CD4-positive, alpha-beta T cell treated with Interleukin-15 for 4 hours (primary cell): ENCODE measurements around the gene C9.
"Not testable (repeated sequence)": the region's sequence is repeated elsewhere in the genome, so short reads cannot be mapped to it uniquely, and the experiment has no call there.

Source experiments
- DNase-seq: peaks from one replicate; pipeline ENCODE4 v3.0.0-alpha.2; 2020; ENCODE audit warnings: low spot score

C9 gene

DNA sequence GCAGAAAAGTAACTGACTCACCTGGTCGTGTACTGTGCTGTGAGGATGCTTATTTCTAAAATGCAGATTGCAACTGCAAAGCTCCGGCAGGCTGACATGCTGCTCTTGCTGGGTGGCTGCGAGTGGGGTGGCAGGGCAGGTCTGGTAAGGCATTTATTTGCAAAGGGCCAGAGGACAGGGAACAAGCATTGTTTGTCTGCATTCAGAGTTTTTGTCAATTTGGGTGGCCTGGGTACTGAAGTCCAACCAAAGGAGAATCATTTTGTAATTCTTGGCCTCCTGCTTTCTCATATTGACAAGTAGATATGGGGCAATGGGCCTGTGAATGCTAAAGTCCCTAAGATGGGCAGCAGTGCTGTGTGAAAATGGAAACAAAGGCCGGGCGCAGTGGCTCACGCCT is at the start of gene C9:
Gene C9, minus strand, starts transcription at position 129 of the 400 bp plus-strand sequence. Its CDS starts 31 bp downstream, at position 98.
- DNase-seq = no peak

DNA sequence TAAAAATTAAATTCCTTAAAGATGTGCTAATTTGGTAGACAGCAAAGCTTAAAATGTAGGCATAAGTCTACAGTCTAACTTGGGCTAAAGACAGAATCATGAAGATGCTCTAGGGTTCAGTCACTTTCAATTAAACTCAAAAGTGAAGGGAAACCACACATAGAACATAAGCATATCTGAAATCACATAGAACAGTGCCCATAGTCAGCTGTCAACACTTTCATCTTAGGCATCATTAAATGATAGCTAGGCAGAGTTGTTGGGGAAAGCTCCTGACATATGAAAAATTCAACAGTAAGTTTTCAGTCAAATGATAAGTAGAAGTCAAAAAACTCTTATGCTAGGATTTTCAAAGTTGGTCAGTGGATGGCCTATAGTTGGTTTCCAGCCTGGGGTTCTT is 49.5 kb upstream of the C9 start:
- DNase-seq = no peak

DNA sequence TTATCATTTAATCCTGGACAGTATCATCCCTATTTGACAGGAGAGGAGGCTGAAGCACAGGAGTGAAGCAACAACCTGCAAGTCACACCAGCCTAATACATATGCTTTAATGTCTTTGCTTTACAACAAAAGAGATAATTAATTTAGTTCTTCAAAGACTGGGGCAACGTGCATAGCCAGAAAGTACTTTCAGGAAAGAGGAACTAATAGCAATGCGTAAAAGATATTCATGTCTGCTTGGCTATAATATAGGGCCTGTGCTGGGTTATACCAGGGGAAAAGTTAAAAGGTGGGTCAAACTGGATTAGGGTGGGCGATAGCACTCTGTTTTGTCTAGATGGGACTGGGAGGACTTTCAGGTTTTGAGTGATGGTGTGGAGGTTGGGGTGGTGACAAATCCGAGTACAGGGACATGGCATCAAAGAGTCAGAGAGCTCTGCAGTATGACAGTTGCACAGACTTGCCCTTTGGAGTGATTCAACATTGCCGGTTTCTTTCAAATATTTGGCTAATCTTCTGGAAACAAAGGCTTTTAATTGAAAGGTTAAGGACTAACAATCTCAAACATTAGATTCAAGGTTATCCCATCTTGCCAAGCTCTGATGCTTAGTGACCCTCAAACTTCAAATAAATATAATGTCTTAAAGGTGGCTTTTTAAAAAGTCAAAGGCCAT is 48.6 kb upstream of the C9 start:
- no peak for DNase-seq

DNA sequence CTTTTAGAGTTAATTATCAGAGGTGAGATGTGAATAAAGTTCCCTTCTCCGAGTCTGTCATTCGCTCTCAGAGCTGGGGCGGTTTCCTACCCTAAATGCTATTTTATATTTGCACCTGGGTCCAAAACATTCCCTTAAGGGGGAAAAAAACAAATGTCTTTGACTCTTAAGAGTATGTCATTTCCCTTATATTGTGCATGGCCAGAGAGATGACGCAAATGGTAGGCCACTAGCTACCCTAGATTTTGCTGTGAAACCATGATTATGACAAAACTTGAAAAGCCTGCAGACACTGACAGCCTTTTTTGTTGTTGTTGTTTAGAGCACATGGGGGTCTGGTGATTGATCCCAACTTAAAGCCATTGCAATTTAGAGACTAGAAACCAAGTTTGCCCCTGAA is 47.7 kb upstream of the C9 start:
- DNase-seq = no peak

DNA sequence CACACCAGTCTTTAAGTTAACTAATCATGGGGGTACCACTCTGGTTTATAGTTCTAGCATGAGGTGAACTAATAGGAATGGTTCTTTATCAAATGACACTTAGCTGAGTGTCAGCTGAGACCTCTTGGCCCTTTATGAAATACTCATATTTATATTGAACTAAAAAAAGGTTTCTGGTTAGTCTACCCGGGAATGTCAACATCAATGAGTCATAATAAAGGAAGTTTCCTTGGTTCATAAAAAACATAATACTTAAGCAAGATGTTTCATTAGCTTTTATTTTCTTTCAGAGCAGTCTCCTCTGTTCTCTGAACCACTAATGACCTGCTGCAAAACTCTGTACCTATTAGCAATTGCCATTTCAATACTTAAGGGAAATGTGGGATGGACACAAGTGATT is 46.8 kb upstream of the C9 start:
- no peak for DNase-seq

DNA sequence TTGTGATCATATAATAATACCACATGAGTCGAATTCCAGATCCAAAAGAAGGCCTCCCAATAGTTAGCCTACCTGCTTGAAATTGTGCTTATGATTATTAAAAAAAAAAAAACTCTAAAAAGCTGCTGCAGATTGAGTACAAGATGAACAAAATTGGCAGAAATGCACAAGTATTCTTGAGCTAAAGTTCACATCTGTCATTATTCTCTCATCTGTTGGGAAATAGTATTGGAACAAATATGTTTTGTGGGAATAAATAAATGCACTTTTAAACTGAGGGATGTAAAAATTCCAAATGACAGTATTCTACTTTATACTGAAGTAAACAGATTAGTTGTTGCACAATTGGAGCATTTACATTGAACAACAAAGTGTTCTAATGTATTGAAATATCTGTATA is 44.7 kb upstream of the C9 start:
- no peak for DNase-seq

DNA sequence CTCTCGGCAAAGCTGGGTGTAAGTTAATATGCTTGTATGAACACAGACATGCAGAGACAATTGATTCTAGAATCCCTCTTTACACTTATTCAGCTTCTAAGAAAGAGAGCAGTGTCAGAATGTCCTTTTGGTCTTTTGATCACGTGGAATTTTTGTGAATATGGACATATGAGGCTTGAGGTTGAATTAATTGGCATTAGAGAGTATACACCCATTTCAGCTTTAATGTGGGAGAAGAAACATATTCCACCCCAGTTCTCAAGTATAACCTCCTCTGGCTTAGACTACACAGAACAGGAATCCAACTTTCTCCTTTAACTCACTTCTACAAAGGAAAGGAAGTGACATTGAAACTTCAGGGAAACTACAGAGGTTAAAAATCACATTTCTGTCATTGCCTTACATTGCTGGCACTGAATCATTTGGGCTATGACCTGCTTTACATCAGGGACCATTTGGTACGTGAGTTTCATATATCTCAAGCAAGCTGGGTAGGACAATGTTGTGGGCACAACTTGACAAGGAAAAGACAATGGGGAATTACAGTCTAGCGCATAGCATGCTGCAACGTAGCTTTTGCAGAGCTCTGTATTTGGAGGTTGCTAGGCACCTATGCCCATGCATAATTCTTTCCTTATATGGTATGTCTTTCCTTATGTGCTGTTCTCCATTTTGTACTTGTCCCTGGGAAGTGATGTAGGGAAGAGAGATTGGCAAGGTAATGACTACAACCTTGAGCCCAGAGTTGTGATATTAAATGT is 41.0 kb upstream of the C9 start:
- DNase-seq = no peak

DNA sequence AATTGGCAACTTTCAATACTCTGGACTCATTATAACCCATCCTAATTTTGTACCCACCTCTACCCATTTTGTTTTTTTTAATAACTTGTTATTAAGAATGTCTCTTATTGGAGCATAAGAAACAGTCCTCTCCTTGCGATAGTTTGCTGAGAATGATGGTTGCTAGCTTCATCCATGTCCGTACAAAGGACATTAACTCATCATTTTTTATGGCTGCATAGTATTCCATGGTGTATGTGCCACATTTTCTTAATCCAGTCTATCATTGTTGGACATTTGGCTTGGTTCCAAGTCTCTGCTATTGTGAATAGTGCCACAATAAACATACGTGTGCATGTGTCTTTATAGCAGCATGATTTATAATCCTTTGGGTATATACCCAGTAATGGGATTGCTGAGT is 39.5 kb upstream of the C9 start:
- DNase-seq = not testable (repeated sequence)

DNA sequence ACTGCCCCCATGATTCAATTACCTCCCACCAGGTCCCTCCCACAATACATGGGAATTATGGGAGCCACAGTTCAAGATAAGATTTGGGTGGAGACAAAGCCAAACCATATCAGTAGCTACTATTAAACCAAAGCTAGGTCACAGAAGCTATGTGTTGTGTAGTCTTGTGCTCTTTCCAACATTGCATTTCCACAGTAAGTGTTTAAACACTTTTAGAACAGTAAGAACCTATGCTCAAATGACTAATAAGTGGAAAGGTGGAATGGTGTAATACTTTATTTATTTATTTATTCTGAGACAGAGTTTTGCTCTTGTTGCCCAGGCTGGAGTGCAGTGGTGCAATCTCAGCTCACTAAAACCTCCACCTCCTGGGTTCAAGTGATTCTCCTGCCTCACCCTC is 37.8 kb upstream of the C9 start:
- DNase-seq = not testable (repeated sequence)

DNA sequence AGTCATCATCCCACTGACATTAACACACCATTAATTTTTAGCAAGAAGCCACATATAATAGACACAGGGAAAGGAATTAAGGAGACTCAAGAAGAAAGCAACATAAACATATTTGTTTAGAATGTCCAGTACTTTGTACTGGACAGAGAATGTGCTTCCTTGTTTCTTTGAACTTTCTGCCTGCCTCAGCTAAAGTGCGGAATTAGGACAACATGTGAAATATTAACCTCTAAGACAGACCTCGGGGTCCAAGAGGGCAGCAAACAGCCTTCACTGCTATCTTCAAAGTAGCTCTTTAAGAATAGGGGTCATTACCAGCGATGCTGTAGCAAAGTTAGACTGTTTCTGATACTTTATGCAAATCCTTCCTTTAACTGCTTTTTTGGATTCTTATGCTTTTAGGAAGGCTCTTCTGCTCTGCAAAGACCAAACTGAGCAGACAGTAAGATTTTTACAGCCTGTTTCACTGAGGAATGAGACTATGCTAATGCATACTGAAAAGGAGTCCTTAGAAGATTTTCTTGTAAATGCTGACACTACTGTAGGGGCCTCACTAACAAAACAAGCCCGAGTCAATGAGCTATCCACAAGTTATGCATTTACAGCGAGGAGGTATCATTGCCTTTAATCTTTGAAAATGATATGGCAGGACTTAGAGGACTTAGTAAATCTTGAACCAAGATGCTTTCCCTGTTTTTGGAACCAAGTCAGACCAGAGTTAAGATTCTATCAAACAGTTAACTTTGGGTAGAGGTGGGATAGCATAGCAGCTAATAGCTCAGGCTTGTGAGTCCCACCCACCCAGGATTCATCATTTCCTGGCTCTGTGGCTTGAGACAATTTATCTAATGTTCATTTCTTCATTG is 36.7 kb upstream of the C9 start:
- DNase-seq = no peak

DNA sequence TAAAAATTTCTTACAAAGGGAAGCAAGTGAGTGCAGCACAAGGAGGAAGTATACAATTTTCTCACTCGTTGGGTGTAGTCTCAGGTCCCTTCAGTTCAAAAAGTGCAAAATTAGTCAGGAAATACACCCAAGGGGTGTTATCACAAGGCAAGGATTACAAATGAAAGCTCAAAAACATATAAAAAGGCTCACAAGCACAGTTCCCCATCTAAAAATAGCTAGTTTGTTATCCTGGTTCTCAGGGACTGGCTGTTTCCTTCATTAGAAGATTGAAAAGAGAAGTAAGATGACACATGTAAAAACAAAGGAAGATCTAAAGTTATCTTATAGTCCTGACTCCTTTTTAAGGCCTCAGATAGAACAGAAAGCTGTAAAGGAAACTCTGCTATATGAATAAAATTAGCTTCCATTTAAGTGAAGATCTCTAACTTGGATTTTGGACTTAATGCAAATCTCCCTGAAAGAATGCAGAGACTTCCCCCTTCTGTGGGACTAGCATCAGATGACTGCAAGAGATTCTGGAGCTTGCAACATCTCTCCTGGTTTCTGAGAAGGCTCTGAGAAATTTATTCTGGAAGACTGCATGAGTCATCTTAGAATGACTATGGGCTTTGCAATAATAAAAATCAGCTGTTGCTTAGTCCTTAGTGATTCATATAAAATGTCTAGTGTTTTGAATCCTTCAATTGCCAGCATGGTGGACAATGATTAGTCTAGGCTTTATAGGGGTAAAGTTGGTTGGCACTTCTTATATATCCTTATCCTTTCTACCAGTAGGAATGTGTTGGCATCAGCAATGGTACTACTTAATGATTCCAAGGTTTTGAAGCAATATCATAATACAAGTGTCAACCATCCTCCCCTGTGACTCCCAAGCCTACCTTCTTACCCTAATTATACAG is 35.1 kb upstream of the C9 start:
- DNase-seq = peak; percentile 6

DNA sequence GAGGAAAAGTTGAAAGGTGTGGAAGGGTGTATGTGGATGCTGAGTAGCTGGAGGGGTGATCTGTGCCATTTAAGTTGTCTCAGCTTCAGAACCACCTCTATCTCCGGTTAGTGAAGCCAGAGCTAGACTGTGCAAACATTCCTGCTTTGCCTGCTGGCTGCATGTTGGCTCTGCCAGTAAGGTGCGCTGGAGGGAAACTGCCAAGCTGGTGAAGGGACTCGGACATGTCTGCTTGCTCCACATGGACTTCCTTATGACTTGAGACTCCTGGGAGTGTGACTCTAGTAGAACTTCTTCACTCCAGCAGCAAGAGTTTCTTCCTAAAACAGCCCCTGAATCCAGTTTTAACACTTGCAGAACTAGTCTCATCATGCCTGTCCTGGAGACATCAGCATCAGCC is 32.5 kb upstream of the C9 start:
- DNase-seq = no peak

DNA sequence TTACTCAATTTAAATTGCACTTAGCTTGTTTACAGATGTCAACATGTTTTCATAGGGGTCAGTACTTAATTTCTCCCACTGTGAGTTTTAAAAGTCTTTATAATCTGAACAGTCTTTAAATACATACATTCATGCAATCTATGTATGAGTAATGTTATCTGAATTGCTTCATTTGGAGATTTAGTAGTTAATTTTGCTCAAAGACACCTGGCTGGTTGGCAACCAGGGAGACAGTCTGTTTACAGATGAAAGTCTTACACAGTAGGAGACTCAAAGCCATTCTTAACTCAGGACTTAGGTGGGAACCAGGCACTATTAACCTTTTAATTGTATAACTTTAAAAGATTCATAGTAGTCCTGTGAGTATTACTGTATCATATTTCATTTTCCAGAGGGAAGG is 31.2 kb upstream of the C9 start:
- DNase-seq = no peak

DNA sequence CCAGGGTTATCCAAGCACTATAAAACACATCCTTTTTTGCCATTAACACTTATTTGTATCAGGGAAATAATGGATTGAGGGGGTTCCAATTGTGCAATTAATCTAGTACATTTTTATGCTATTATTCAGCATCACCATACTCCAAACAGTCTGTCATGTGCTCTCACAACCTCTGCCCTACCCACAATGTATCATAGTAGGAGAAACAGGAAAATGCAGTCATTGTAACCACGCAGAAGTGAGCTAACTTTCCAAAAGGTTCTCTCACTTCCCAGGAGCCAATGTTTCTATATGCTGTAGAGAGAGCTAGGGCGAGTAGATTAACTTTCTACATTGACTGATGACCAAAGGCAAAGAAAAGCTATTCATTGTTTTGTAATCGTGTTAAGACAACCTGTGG is 30.7 kb upstream of the C9 start:
- DNase-seq = no peak

DNA sequence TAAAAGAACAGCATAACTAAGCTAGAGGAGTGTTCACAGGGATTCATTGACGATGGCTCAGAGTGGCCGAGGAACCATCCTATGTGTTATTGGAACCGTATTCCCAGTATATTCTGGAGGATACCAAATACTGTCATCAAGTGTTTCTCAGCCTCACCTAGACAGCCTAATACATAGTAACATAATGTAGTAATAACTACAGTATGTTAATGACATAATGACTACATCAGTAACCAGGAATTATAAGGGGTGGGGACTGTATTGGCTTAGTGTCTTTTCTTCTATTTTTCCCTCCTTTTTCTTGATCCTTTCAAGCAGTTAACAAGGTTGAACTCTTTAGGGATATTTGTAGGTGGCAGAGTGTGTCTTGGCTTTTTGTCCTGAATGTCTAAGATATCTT is 26.6 kb upstream of the C9 start:
- no peak for DNase-seq

DNA sequence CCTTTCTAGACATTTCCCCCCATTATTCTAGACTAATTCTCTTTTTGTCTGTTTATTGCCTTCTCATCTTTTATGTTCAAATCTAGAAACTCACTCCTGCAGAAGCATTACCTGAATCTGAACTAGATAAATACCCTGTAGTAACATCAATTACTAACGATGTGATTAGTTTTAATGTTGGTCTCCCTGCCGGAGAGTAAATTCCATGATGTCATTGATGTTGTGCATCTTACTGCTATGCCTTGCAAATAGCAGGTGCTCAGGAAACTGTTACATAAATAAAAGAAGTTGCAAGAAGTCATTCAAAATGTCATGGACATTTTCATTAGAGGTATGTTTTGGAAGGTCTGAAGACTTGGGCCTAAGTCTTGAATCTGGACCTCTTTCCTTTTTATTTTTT is 23.0 kb upstream of the C9 start:
- DNase-seq = no peak

DNA sequence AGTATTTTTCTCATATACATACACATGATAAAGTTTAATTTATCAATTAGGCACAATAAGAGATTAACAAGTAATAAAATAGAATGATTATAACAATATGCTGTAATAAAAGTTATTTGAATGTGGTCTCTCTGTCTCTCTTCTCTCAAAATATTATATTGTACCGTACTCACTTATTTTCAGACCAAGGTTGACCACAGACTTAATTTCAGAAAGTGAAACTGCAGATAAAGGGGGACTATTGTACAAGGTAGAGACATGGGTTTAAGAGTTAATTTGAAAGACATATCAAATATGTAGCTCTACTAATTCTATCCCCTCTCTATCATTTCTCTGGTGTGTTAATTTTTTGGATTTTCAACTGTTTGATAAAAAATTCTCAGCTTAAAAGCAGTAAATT is 20.0 kb upstream of the C9 start:
- no peak for DNase-seq

DNA sequence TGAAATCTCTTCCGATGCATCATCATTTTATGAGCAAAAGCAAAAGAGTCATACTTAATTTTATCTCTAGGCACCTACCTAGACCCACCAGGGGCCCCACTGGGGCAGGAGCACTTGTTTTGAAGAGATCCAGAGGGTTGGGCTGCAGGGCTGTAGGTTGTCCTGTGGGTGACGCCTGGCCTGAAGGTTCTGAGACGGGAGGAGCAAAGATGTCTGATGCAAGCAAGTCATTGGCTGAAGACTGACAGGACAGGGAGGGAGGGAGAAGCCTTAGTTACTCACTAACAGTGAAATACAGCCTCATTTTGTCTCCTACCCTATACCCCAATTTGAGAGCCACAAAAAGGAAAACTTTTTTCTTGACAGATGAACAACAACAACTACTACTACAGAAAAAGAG is 17.1 kb upstream of the C9 start:
- no peak for DNase-seq

DNA sequence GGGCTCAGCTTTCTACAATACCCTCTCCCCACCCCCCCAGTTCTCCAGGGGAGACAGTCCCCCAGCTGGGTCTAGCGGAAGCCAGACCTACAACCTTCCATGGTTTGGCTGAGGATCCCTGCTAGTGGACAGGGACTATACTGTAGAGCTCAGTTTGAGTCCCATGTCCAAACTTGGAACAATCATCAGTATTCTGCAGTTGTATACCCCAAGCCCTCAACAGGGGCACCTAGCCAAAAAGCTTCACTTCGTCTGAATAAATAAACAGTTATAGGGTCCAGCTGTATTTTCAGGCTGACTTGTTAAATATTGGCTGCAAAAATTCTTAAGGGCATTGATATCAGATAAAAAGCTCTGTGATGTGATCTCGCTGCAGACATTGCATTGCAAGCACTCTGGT is 15.4 kb upstream of the C9 start:
- no peak for DNase-seq

DNA sequence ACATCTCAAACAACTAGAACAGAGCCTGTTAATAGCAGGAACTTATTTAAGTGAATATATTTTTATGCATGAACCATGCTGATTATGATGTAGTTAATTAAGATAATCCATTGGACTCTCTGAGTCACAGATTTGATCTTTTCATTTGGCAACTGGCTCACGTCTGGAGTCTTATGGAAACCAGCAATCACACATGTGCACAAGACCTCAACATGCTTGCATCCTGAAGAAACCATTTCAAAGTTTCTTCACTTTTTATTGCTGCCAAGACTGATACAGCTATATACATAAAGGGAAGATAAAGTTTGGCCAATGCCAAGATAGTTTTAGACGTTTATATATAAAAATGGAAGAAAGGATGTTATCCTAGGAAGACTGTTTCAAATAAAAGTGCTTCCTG is 13.3 kb upstream of the C9 start:
- no peak for DNase-seq

DNA sequence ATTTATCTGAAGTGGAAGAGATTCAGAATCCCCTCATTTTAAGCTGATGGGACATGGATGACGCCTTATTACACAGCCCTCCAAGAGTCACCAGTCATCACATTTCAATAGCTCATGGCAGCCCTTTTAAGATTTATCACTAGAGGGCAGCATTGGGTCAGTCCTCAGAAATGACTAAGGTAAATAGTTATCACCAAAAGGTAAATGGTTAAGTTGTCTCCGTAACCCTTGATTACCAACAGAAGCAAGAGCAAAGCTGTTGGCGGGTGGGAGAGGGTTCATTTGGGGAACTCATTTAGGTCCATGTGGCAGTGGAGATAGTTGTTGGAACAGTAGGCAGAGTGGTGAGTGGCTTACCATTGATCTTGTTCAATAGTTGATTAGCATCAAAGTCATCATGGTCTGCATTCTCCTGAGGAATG is 12.0 kb upstream of the C9 start:
- DNase-seq = peak; percentile 58

DNA sequence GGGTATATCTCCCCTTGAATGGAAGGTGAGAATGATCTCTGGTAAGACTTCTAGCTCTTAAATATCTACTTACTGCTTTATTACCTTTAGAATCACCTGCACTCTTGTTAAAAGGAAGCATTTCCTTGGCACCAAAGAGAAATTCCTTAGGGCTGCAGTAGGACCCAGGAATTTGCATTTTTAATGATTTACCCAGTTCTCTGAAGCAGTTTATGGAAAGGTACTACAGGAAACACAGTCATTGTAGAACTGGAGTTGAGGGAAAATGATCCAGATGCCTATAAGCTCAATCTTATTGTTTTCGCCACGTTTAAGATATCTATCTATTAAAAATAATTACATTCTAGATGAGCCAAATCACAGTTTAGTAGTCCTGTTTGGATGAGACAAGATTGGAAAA is 9.5 kb upstream of the C9 start:
- DNase-seq = no peak
